Pancreas (tissue), 10 donors: ENCODE results near the gene FRMD4B. TPM values are rescaled to one million over a fixed set of nuclear protein-coding genes. Genes with fewer than 3 reads are reported as not detected.
"Not testable (repeated sequence)": the region's sequence is repeated elsewhere in the genome, so short reads cannot be mapped to it uniquely, and the experiment has no call there.

Experiments used
- ATAC-seq, 4 donors: fragments of 200-7000 bp; cut with Tn5 transposase; one replicate each; pipeline versions ENCODE4 v1.8.0 to v1.9.1; 2020; ENCODE audit warnings: mild to moderate bottlenecking in 4 of 4, moderate library complexity in 4 of 4
- DNase-seq, 6 donors: peaks; one replicate each; pipeline ENCODE4 v3.0.0-alpha.2; 2020
- FAIRE-seq: peaks from 2 replicates; lab custom pipeline; 2012; peaks lifted over from hg19 to GRCh38; lab: Jason Lieb, UNC
- H3K27ac ChIP-seq, 4 donors: fragments of 200-600 bp; sonication (generic); 1 replicate in 3 of 4; 2 replicates in 1 of 4; pipeline versions ENCODE4 v1.5.0 to v1.8.0; 2020
- H3K27me3 ChIP-seq, 4 donors: fragments of 200-600 bp; one replicate each; pipeline ENCODE4 v1.8.0; 2021
- H3K36me3 ChIP-seq, 3 donors: fragments of 200-600 bp; sonication (generic) in 1 of 3; one replicate each; pipeline versions ENCODE4 v1.5.0 to v1.8.0; 2020 to 2021
- H3K4me1 ChIP-seq, 3 donors: fragments of 200-600 bp; one replicate each; pipeline ENCODE4 v1.8.0; 2021
- H3K4me3 ChIP-seq, 4 donors: fragments of 200-600 bp; sonication (generic) in 2 of 4; one replicate each; pipeline versions ENCODE4 v1.5.0 to v1.8.0; 2020 to 2021
- H3K9me3 ChIP-seq, 4 donors: fragments of 200-600 bp; one replicate each; pipeline ENCODE4 v1.8.0; 2021
- WGBS, 2 donors: extraction: QIAGEN DNeasy Blood & Tissue Kit; methylation state at CpG; one replicate each; pipeline ENCODE4 v1.1.7; 2013; 5-methylcytosine and 5-hydroxymethylcytosine counted together
- intact Hi-C, 3 donors: fragments of 100-400 bp; cut with DNase I; formaldehyde crosslinking; loops; one replicate each; pipeline versions ENCODE4 v1.11.1 to v1.14.2; 2022
- polyA plus RNA-seq, 2 donors: library from polyadenylated mRNA; stranded (reverse); fragments of 200-250 nt; gene quantifications; one replicate each; pipeline ENCODE4 v1.2.3, GENCODE V29; 2013
- total RNA-seq, 6 donors: library from RNA; stranded (reverse); fragmentation: NEBNext Ultra II Directional in 4 of 6; extraction: Animal tissue kit (Norgen Biotek cat#: 25700) in 4 of 6; gene quantifications; one replicate each; pipeline versions ENCODE4 v1.2.1 to v1.2.4, GENCODE V29; 2021 to 2023
- TF ChIP-seq, protein P1 (sequence below), 4 donors: fragments of 200-600 bp; sonication (generic) in 3 of 4; IDR thresholded peaks; one replicate each; pipeline versions ENCODE4 v1.5.0 to v1.8.0; 2021; ENCODE audit warnings: antibody characterized with exemption in 4 of 4
- donor health status: healthy with polysubstance abuse.
- donor health status: DM: no; HTN: no; CAD: no; lungs with moderate emphysema.
- donor health status: DM: no; HTN: no; CAD: no.
- donor health status: control.
- donor health status: control.
- donor health status: Bipolar disorder and iron deficiency.
- donor health status: DM: yes; HTN: yes; CAD: no.
- donor health status: DM: no; HTN: no; CAD: no.
- donor health status: DM: no; HTN: no; CAD: no.
- donor health status: DM: yes; HTN: yes; CAD: no.

The FRMD4B gene
- total and polyA plus RNA-seq, 8 donors, result 4.9 to 20.0 (median 7.3) TPM

DNA sequence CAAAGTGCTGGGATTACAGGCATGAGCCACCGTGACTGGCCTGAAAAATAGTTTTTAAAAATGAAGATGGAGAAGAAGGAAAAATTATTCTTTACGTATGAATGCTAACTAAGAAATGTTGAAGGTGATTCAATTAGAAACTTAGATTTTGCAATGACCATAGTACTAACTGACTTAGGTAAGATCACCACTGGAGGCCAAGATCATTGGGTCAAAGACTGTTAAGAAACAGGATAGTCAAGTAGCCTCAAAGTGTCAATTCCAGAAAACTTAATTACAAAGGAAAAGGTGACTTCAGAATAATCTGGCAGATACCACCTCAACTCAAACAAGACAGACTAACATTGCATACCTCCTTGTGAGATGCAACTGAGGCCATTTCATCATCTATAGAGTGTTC is 119.3 kb downstream of the FRMD4B start:
- Histone ChIP-seq H3K27me3 (no peaks in the 10 kb centered on the region), H3K9me3 (no peaks in the 10 kb centered on the region), H3K4me3 (no peak overlapping the region), H3K36me3 (no peaks in the 10 kb centered on the region), H3K4me1 (no peaks in the 10 kb centered on the region), H3K27ac (no peak overlapping the region)
- DNase-seq, result no peak
- intact Hi-C loops, result no loop called here
- no peak for FAIRE-seq
- no peak for ATAC-seq
- TF ChIP-seq, protein P1, sequence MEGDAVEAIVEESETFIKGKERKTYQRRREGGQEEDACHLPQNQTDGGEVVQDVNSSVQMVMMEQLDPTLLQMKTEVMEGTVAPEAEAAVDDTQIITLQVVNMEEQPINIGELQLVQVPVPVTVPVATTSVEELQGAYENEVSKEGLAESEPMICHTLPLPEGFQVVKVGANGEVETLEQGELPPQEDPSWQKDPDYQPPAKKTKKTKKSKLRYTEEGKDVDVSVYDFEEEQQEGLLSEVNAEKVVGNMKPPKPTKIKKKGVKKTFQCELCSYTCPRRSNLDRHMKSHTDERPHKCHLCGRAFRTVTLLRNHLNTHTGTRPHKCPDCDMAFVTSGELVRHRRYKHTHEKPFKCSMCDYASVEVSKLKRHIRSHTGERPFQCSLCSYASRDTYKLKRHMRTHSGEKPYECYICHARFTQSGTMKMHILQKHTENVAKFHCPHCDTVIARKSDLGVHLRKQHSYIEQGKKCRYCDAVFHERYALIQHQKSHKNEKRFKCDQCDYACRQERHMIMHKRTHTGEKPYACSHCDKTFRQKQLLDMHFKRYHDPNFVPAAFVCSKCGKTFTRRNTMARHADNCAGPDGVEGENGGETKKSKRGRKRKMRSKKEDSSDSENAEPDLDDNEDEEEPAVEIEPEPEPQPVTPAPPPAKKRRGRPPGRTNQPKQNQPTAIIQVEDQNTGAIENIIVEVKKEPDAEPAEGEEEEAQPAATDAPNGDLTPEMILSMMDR (IDR thresholded peaks at IDR 0.05), result no peak
- WGBS, 2 donors, result 90 to 92% methylated on average over 2 of the region's 2 CpGs

DNA sequence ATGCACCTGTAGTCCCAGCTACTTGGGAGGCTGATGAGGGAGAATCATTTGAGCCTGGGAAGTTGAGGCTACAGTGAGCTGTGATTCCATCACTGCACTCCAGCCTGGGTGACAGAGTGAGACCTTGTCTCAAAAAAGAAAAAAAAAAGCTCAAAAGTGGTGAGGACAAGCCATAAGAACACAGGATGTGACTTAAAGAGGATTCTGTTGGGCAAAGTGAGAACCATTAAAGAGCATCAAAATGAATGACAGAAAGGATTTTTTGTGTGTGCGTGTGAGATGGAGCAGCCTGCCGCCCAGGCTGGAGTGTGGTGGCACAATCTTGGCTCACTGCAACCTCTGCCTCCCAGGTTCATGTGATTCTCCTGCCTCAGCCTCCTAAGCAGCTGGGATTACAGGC is 119.8 kb downstream of the FRMD4B start:
- DNase-seq, H3K4me3 ChIP-seq, intact Hi-C loops, H3K27ac ChIP-seq, H3K4me1 ChIP-seq, ATAC-seq, H3K27me3 ChIP-seq, H3K9me3 ChIP-seq, H3K36me3 ChIP-seq, FAIRE-seq: not testable (repeated sequence)
- WGBS, 2 donors, result 86 to 92% methylated on average over 2 of the region's 2 CpGs

DNA sequence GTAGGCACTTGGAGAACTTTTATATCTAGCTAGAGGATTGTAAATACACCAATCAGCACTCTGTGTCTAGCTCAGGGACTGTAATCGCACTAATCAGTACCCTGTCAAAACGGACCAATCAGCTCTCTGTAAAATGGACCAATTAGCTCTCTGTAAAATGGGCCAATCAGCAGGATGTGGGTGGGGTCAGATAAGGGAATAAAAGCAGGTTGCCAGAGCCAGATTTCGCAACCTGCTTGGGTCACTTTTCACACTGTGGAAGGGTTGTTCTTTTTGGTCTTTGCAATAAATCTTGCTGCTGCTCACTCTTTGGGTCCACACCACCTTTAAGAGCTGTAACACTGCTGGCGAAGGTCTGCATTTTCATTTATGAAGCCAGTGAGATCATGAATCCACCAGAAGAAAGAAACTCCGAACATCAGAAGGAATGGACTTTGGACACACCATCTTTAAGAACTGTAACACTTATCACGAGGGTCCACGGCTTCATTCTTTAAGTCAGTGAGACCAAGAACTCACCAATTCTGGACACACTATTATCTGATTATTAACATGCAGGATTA is 125.0 kb downstream of the FRMD4B start:
- ATAC-seq, H3K4me1 ChIP-seq, FAIRE-seq, H3K9me3 ChIP-seq, H3K27ac ChIP-seq, DNase-seq, intact Hi-C loops, H3K27me3 ChIP-seq, H3K36me3 ChIP-seq, H3K4me3 ChIP-seq: not testable (repeated sequence)
- 70 to 80% methylated on average over 7 of the region's 7 CpGs for WGBS, 2 donors

- peak in 1 of 6 donors; percentile 54 for DNase-seq
- no peak overlapping the region for H3K27ac ChIP-seq
- H3K9me3 ChIP-seq, result no peaks in the 10 kb centered on the region
- intact Hi-C loops, result no loop called here
- no peak for ATAC-seq
- H3K4me3 ChIP-seq, result no peak overlapping the region
- H3K36me3 ChIP-seq, result no peaks in the 10 kb centered on the region
- WGBS, 2 donors, result 93 to 96% methylated on average over 35 of the region's 35 CpGs
- no peak for FAIRE-seq
- TF ChIP-seq, protein P1 (IDR thresholded peaks at IDR 0.05), result no peak
- no peaks in the 10 kb centered on the region for H3K27me3 ChIP-seq
- no peaks in the 10 kb centered on the region for H3K4me1 ChIP-seq
These were observed 125.6 kb downstream of the FRMD4B start for GRCh38 chr3:69260216-69260787.

DNA sequence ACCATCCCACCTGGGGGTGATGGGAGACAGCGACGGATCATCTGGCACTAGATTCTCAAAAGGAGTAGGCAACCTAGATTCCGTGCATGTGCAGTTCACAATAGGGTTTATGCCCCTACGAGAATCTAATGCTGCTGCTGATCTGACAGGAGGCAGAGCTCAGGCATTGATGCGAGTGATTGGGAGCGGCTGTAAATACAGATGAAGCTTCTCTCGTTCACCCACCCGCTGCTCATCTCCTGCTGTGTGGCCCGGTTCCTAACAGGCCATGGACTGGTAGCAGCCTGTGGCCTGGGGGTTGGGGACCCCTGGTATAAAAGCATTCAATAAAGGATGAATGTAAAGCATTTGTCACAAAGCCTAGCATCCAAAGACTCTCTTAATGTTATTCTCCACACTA is 126.8 kb downstream of the FRMD4B start:
- TF ChIP-seq, protein P1 (IDR thresholded peaks at IDR 0.05), result no peak
- WGBS, 2 donors, result 87 to 92% methylated on average over 9 of the region's 9 CpGs
- DNase-seq (no peak), FAIRE-seq (no peak), ATAC-seq (no peak)
- Histone ChIP-seq H3K9me3 (no peaks in the 10 kb centered on the region), H3K4me3 (no peak overlapping the region), H3K27ac (no peak overlapping the region), H3K27me3 (no peaks in the 10 kb centered on the region), H3K36me3 (no peaks in the 10 kb centered on the region), H3K4me1 (no peaks in the 10 kb centered on the region)
- intact Hi-C loops, result no loop called here

GRCh38 chr3:69255928-69256327 is 130.0 kb downstream of the FRMD4B start:
- FAIRE-seq (no peak), DNase-seq (no peak), ATAC-seq (no peak)
- Histone ChIP-seq H3K27ac (no peak overlapping the region), H3K4me1 (no peaks in the 10 kb centered on the region), H3K27me3 (no peaks in the 10 kb centered on the region), H3K36me3 (no peaks in the 10 kb centered on the region), H3K9me3 (no peaks in the 10 kb centered on the region), H3K4me3 (no peak overlapping the region)
- 48 to 58% methylated on average over 3 of the region's 3 CpGs for WGBS, 2 donors
- TF ChIP-seq, protein P1 (IDR thresholded peaks at IDR 0.05), result no peak
- intact Hi-C loops, result no loop called here
